Measurements from ENCODE around the gene DLL4. TPM values are rescaled to one million over a fixed set of nuclear protein-coding genes. Genes with fewer than 3 reads are reported as not detected.

The DLL4 gene
- total RNA-seq = 0.30 and 0.36 TPM in 2 replicates
- 0.33 TPM for total RNA-seq (2013)
- polyA plus RNA-seq = 0.07 and 0.10 TPM in 2 replicates
- polyA minus RNA-seq = 0.09 and 1.1 TPM in 2 replicates

GRCh38 chr15:40928821-40929659 lies at the start of gene DLL4:
DLL4 (plus strand) TSS chr15:40929340; CDS start chr15:40929669, 329 bp downstream.
- Histone ChIP-seq H3K27me3 (replicated peaks in 1 of 4; ENCODE audit: control extremely low read depth in 1 of 4, control insufficient read depth in 3 of 4, insufficient read depth in 4 of 4, low read length in 3 of 4) (peaks cover 0 to 88% (median 53%) of the 10 kb centered on the region in 4 experiments), H3K4me1 (ENCODE audit: control insufficient read depth in 2 of 2, insufficient read depth in 2 of 2, low read length in 2 of 2) (peaks cover 57 to 65% of the 10 kb centered on the region in 2 donors), H3K27ac (ENCODE audit: low read length in 2 of 2) (no peak within 1 kb of the TSS), H4K20me1 (ENCODE audit: control insufficient read depth, insufficient read depth, low read length, poor library complexity, severe bottlenecking) (peaks cover 20% of the 10 kb centered on the region), H3K9ac (ENCODE audit: low read length) (peak within 1 kb of the TSS; percentile 70), H3K79me2 (ENCODE audit: control insufficient read depth, insufficient read depth, low read length) (no peaks in the 10 kb centered on the region), H3K4me3 (ENCODE audit: control extremely low read depth in 1 of 5, extremely low read depth in 1 of 5, insufficient read depth in 1 of 5, low read depth in 2 of 5, low read length in 4 of 5) (peak within 1 kb of the TSS in 4 of 5 experiments; percentile 31 to 60 (median 48)), H2AFZ (ENCODE audit: insufficient read depth, low read depth, low read length, poor library complexity, severe bottlenecking) (peak within 1 kb of the TSS; percentile 67), H3K9me3 (ENCODE audit: control extremely low read depth in 1 of 3, control insufficient read depth in 2 of 3, insufficient read depth in 1 of 3, low read length in 2 of 3) (peaks cover 0 to 25% (median 0%) of the 10 kb centered on the region in 3 donors), H3K36me3 (replicated peaks in 1 of 2; ENCODE audit: control extremely low read depth in 1 of 2, control insufficient read depth in 1 of 2, extremely low read depth in 1 of 2, insufficient read depth in 2 of 2, low read length in 1 of 2) (no peaks in the 10 kb centered on the region), H3K4me2 (replicated peaks; ENCODE audit: low read depth, low read length, poor library complexity, severe bottlenecking) (peak within 1 kb of the TSS; percentile 100)
- Mint-ChIP-seq H3K4me3 (peak within 1 kb of the TSS; percentile 84), H3K4me1 (peaks cover 47% of the 10 kb centered on the region), H3K27ac (peak within 1 kb of the TSS; percentile 53), H3K9me3 (ENCODE audit: insufficient read depth) (no peaks in the 10 kb centered on the region), H3K27me3 (peaks cover 68% of the 10 kb centered on the region)
- WGBS (ENCODE audit: insufficient coverage) = under 1% methylated on average over 66 of the region's 71 CpGs
- ATAC-seq (ENCODE audit: low read depth) = peak; percentile 35
- intact Hi-C loops (cut with micrococcal nuclease) = no loop called here
- peak; percentile 66 for DNase-seq
- TF ChIP-seq, protein P1, sequence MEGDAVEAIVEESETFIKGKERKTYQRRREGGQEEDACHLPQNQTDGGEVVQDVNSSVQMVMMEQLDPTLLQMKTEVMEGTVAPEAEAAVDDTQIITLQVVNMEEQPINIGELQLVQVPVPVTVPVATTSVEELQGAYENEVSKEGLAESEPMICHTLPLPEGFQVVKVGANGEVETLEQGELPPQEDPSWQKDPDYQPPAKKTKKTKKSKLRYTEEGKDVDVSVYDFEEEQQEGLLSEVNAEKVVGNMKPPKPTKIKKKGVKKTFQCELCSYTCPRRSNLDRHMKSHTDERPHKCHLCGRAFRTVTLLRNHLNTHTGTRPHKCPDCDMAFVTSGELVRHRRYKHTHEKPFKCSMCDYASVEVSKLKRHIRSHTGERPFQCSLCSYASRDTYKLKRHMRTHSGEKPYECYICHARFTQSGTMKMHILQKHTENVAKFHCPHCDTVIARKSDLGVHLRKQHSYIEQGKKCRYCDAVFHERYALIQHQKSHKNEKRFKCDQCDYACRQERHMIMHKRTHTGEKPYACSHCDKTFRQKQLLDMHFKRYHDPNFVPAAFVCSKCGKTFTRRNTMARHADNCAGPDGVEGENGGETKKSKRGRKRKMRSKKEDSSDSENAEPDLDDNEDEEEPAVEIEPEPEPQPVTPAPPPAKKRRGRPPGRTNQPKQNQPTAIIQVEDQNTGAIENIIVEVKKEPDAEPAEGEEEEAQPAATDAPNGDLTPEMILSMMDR (IDR thresholded peaks at IDR 0.05) = no peak
- TF ChIP-seq EZH2 (IDR thresholded peaks at IDR 0.05; ENCODE audit: borderline replicate concordance, insufficient read depth, low read depth, low read length, poor library complexity, severe bottlenecking) = peak; percentile 82
- CTCF ChIA-PET = interaction anchor here (0.5 to 10.7 kb wide), 5 partner anchors 12 to 199 kb away, joined by 3 to 84 read pairs (median 4); partner anchors contain the start of gene CHAC1
- POLR2A ChIA-PET = interaction anchor here (0.5 to 3.5 kb wide), 2 partner anchors 22 to 370 kb away, joined by 7 to 29 read pairs; no protein-coding TSS in a partner anchor
